OCI-LY3 (cell line): ENCODE measurements around the gene GLB1L.

Experiments
- EZH2phosphoT487 ChIP-seq: fragments of 200-600 bp; shearing (Covaris generic); IDR thresholded peaks from 2 replicates; pipeline ENCODE4 v1.6.1; 2018; ENCODE audit warnings: antibody characterized with exemption, mixed run types, low read depth
- TF ChIP-seq, protein P1 (sequence below): fragments of 200-600, 300-600 bp; sonication (generic); IDR thresholded peaks from 2 replicates; pipeline ENCODE4 v1.5.1; 2014; ENCODE audit warnings: antibody characterized with exemption, low read length, low read depth

GRCh38 chr2:219229305-219230058 lies 15.8 kb downstream of the GLB1L start, which contains the start of the genes ANKZF1 and ATG9A:
- TF ChIP-seq, protein P1, sequence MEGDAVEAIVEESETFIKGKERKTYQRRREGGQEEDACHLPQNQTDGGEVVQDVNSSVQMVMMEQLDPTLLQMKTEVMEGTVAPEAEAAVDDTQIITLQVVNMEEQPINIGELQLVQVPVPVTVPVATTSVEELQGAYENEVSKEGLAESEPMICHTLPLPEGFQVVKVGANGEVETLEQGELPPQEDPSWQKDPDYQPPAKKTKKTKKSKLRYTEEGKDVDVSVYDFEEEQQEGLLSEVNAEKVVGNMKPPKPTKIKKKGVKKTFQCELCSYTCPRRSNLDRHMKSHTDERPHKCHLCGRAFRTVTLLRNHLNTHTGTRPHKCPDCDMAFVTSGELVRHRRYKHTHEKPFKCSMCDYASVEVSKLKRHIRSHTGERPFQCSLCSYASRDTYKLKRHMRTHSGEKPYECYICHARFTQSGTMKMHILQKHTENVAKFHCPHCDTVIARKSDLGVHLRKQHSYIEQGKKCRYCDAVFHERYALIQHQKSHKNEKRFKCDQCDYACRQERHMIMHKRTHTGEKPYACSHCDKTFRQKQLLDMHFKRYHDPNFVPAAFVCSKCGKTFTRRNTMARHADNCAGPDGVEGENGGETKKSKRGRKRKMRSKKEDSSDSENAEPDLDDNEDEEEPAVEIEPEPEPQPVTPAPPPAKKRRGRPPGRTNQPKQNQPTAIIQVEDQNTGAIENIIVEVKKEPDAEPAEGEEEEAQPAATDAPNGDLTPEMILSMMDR, result no peak
- no peak for TF ChIP-seq EZH2phosphoT487
